Measurements from ENCODE around the gene IZUMO4. TPM values are rescaled to one million over a fixed set of nuclear protein-coding genes. Genes with fewer than 3 reads are reported as not detected.

IZUMO4 gene
- total RNA-seq, 1 donor from 2014 or later, result not detected

DNA sequence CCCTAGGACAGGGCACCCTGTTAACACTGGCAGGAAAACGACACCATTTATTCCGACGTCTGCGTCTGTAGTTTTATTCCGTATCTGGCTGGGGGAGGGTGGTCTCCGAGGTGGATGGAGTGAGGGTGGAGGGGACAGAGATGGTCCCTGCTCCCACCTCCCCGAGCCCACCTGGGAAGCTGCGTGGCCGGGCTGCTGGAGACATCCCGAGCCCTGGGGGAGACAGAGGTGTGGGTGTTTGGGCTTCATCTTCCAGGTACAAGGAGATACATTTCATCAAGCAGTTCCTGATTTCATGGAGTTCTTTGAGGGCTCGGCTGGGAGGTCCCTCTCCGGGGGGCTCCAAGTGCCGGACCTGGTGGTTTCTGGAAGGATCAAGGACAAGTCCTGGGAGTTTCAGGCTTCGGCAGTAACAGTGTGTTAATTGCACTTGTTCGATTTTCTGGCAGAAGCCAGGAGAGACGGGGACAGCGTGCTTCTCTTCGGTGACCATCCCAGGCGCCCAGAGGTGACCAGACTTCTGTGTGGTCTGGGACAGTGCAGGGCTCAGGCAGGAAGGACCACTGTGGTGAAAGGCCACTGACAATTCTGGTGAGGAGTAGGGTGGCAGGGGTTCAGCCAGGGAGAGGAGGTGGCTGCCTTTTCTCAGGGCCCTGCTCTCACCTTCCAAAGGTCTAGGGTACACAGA is 25.6 kb upstream of the IZUMO4 start:
- Histone ChIP-seq H3K4me3 (no peak overlapping the region), H3K9me3 (ENCODE audit: low read depth) (no peaks in the 10 kb centered on the region), H3K27me3 (no peaks in the 10 kb centered on the region), H3K36me3 (no peaks in the 10 kb centered on the region), H3K27ac (no peak overlapping the region), H4K20me1 (ENCODE audit: low read depth) (no peaks in the 10 kb centered on the region), H3F3A (ENCODE audit: low read depth) (peaks cover 3% of the 10 kb centered on the region), H3K79me2 (ENCODE audit: low read depth) (no peaks in the 10 kb centered on the region), H3K4me1 (no peaks in the 10 kb centered on the region), H3K4me2 (no peak overlapping the region), H3K9ac (no peak overlapping the region), H2AFZ (replicated peaks) (no peak overlapping the region)
- Mint-ChIP-seq H3K4me1 (peaks cover 4% of the 10 kb centered on the region), H3K36me3 (peaks cover 7% of the 10 kb centered on the region), H3K9me3 (no peaks in the 10 kb centered on the region), H3K4me3 (no peak overlapping the region), H3K27ac (no peak overlapping the region), H3K27me3 (ENCODE audit: insufficient read depth, low read depth) (peaks cover 6% of the 10 kb centered on the region)
- TF ChIP-seq CTCF (IDR thresholded peaks at IDR 0.05), result no peak
- TF ChIP-seq EZH2phosphoT487 (IDR thresholded peaks at IDR 0.05), result no peak
- TF ChIP-seq EZH2 (IDR thresholded peaks at IDR 0.05), result no peak
- no peak for DNase-seq (ENCODE audit: low spot score)

DNA sequence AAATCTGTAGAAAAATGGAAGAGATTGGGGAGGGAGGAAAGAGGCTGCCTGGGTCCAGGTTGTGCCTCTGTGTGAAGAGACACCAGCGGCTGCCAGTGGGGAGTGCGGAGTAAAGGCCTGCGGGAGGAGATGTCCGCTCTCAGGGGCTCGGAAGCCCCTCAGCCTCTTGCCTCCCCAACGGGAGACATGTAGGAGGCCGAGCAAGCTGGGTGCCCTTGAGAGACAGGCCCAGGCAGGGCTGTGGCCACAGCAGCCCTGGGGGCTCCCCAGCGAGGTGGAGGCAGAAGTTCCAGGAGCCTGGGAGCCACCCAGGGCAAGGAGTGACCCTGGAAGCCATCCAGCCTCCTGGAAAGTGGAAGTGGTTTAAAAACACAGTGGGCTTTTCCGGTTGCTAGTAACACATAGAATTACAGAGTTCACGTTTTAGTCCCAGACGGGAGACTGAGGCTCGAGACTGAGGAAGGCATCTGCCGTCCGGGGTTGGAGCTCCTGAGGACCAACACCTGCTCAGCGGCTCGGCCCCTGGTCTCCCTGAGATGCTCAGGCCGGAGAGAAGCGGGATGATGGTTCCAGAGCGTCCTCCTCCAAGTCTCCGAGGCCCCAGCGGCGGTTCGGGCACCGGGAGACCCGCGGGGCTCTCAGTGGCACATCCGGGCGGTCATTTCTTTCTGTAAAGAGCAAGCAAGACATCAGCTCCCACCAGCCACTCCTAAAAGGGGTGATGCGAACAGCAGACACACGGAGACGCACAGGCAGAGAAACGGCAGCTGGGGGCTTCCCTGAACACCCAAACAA is 23.8 kb upstream of the IZUMO4 start:
- H3K9ac ChIP-seq, result no peak overlapping the region
- Mint-ChIP-seq H3K27ac (no peak overlapping the region), H3K4me1 (peaks cover 4% of the 10 kb centered on the region)

DNA sequence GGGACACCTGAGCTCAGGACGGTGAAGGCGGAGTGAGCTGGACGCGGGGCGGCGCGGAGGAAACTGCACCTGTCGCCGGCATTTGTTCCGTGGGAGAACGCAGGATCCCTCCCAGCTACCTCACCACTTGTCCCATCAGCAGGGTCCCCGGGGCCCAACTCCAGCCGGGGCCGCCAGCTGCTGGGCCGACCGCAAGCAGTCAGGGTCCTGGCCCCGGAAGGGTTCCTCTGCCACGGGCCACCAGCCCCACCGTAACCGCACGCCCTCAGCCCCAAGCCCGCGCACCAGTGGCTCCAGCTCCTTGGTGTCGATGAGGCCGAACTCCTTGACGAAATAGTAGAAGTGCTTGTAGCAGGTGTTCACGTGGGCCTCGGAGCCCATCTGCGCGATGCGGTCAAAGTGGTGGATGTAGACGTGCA is 20.2 kb upstream of the IZUMO4 start:
- Histone ChIP-seq H3K4me3 (no peak overlapping the region), H3K9me3 (ENCODE audit: low read depth) (no peaks in the 10 kb centered on the region), H3K4me2 (no peak overlapping the region), H3K9ac (no peak overlapping the region), H3K79me2 (ENCODE audit: low read depth) (no peaks in the 10 kb centered on the region), H3K27me3 (no peaks in the 10 kb centered on the region), H3K27ac (no peak overlapping the region), H3K36me3 (no peaks in the 10 kb centered on the region), H3F3A (ENCODE audit: low read depth) (no peaks in the 10 kb centered on the region), H2AFZ (replicated peaks) (no peak overlapping the region), H3K4me1 (no peaks in the 10 kb centered on the region), H4K20me1 (ENCODE audit: low read depth) (no peaks in the 10 kb centered on the region)
- Mint-ChIP-seq H3K4me1 (no peaks in the 10 kb centered on the region), H3K27ac (no peak overlapping the region), H3K36me3 (peaks cover 8% of the 10 kb centered on the region), H3K27me3 (ENCODE audit: insufficient read depth, low read depth) (peaks cover 5% of the 10 kb centered on the region), H3K4me3 (no peak overlapping the region), H3K9me3 (no peaks in the 10 kb centered on the region)
- TF ChIP-seq EZH2 (IDR thresholded peaks at IDR 0.05) (no peak), CTCF (IDR thresholded peaks at IDR 0.05) (no peak), EZH2phosphoT487 (IDR thresholded peaks at IDR 0.05) (no peak)
- DNase-seq (ENCODE audit: low spot score), result no peak

More for the DNA sequence above, 23.8 kb upstream of the IZUMO4 start:
- no peak overlapping the region for H3K4me2 ChIP-seq
- H4K20me1 ChIP-seq (ENCODE audit: low read depth), result no peaks in the 10 kb centered on the region
- H2AFZ ChIP-seq (replicated peaks), result no peak overlapping the region
- no peaks in the 10 kb centered on the region for H3K9me3 ChIP-seq (ENCODE audit: low read depth)
- Mint-ChIP-seq H3K27me3 (ENCODE audit: insufficient read depth, low read depth) (peaks cover 4% of the 10 kb centered on the region), H3K9me3 (no peaks in the 10 kb centered on the region), H3K36me3 (peaks cover 7% of the 10 kb centered on the region), H3K4me3 (no peak overlapping the region)
- H3K27me3 ChIP-seq, result no peaks in the 10 kb centered on the region
- TF ChIP-seq EZH2phosphoT487 (IDR thresholded peaks at IDR 0.05), result no peak
- no peak for TF ChIP-seq EZH2 (IDR thresholded peaks at IDR 0.05)
- TF ChIP-seq CTCF (IDR thresholded peaks at IDR 0.05), result no peak
- no peak for DNase-seq (ENCODE audit: low spot score)
- no peaks in the 10 kb centered on the region for H3K4me1 ChIP-seq
- no peaks in the 10 kb centered on the region for H3K79me2 ChIP-seq (ENCODE audit: low read depth)
- peaks cover 3% of the 10 kb centered on the region for H3F3A ChIP-seq (ENCODE audit: low read depth)
- no peak overlapping the region for H3K4me3 ChIP-seq
- no peaks in the 10 kb centered on the region for H3K36me3 ChIP-seq
- no peak overlapping the region for H3K27ac ChIP-seq

All from neural progenitor cell (in vitro differentiated cells).